Astrocyte of the spinal cord (primary cell): Measurements from ENCODE around the gene LMTK3.

Experiments
- DNase-seq: peaks from one replicate; pipeline ENCODE4 v3.0.0; 2011; ENCODE audit warnings: low read depth, low spot score
- H3K4me3 ChIP-seq: 2 replicates; pipeline ENCODE4 v1.5.1; 2011; ENCODE audit warnings: low read depth, mild to moderate bottlenecking, low read length, moderate library complexity
- CTCF ChIP-seq: IDR thresholded peaks from 2 replicates; pipeline ENCODE4 v1.5.1; 2012; ENCODE audit warnings: low read depth, mild to moderate bottlenecking, low read length, inconsistent platforms
- in situ Hi-C: cut with HindIII; loops from 2 replicates; pipeline ENCODE4 v1.10.0; 2017; ENCODE audit warnings: low sequenced_read_pairs

Gene LMTK3

GRCh38 chr19:48477067-48477685 is 34.5 kb downstream of the LMTK3 start:
- H3K4me3 ChIP-seq, result no peak overlapping the region
- in situ Hi-C loops, result no loop called here
- DNase-seq, result no peak
- TF ChIP-seq CTCF, result no peak

GRCh38 chr19:48476176-48476575 is 35.5 kb downstream of the LMTK3 start:
- in situ Hi-C loops, result no loop called here
- DNase-seq, result no peak
- TF ChIP-seq CTCF, result no peak
- no peak overlapping the region for H3K4me3 ChIP-seq

- in situ Hi-C loops, result no loop called here
- DNase-seq, result no peak
- no peak for TF ChIP-seq CTCF
These were observed 36.1 kb downstream of the LMTK3 start for GRCh38 chr19:48475369-48476068.

GRCh38 chr19:48474084-48474592 is 37.5 kb downstream of the LMTK3 start:
- TF ChIP-seq CTCF, result no peak
- DNase-seq, result no peak

More at GRCh38 chr19:48475369-48476068, 36.1 kb downstream of the LMTK3 start:
- no peak overlapping the region for H3K4me3 ChIP-seq

GRCh38 chr19:48473161-48473966 is 38.3 kb downstream of the LMTK3 start:
- in situ Hi-C loops, result no loop called here
- DNase-seq, result no peak

More at GRCh38 chr19:48474084-48474592, 37.5 kb downstream of the LMTK3 start:
- in situ Hi-C loops, result no loop called here
- H3K4me3 ChIP-seq, result no peak overlapping the region

More at GRCh38 chr19:48473161-48473966, 38.3 kb downstream of the LMTK3 start:
- no peak overlapping the region for H3K4me3 ChIP-seq
- no peak for TF ChIP-seq CTCF
